HCT116 (cell line): ENCODE data around the gene LRRC51. TPM values are rescaled to one million over a fixed set of nuclear protein-coding genes. Genes with fewer than 3 reads are reported as not detected.

Experiments
- ATAC-seq: fragments of 200-7000 bp; cut with Tn5 transposase; 2 replicates; pipeline ENCODE4 v1.9.1; 2020; ENCODE audit warnings: mild to moderate bottlenecking, moderate library complexity
- BruUV-seq: library from RNA; stranded (reverse); fragments of 400-500 nt; replicated peaks from 2 replicates; lab custom pipeline; 2021; lab: Mats Ljungman, UMichigan
- CTCF ChIA-PET: fragments of 300-600 bp; sonication (Branson Sonifier 250); formaldehyde crosslinking; loops from one replicate; lab custom pipeline; 2021; ENCODE audit warnings: antibody characterized with exemption; lab: Charles Lee
- POLR2A ChIA-PET: fragments of 300-600, 350-600 bp; sonication (Branson Sonifier 250); formaldehyde crosslinking; loops from one replicate; lab custom pipeline; 2021; ENCODE audit warnings: antibody characterized with exemption; lab: Charles Lee
- RAD21 ChIA-PET, 2 experiments: fragments of 300-600 bp; sonication (Branson Sonifier 250); formaldehyde crosslinking; loops; one replicate each; lab custom pipeline; 2023; ENCODE audit warnings: low total read pairs in 2 of 2; ENCODE audit not compliant: uncharacterized antibody in 2 of 2, unreplicated experiment in 2 of 2, low non-redundant PET in 1 of 2; lab: Charles Lee
- DNase-seq: peaks from one replicate; pipeline ENCODE4 v3.0.0-alpha.2; 2010; ENCODE audit warnings: low read depth, low spot score
- H2AFZ ChIP-seq: fragments of 200-600 bp; shearing (Covaris generic), sonication (generic); 2 replicates; pipeline ENCODE4 v1.6.1; 2017; ENCODE audit warnings: low read depth, mixed run types, mixed read lengths, antibody characterized with exemption, low read length; ENCODE audit not compliant: poor library complexity, severe bottlenecking
- H3K27ac ChIP-seq: 2 replicates; pipeline ENCODE4 v1.5.1; 2012; ENCODE audit warnings: low read depth, low read length
- H3K27me3 ChIP-seq: fragments of 200-600 bp; sonication (generic); 2 replicates; pipeline ENCODE4 v1.6.1; 2016; ENCODE audit warnings: mixed run types, low read length, mixed read lengths; ENCODE audit not compliant: insufficient read depth
- H3K36me3 ChIP-seq, 2 experiments: fragments of 200-500 bp in 1 of 2; fragments of 200-600 bp in 1 of 2; sonication (Bioruptor generic) in 1 of 2; sonication (generic) in 1 of 2; 2 replicates each; pipeline versions ENCODE4 v1.5.1 to v1.6.1; 2014 to 2016; ENCODE audit warnings: low read length in 2 of 2, inconsistent platforms in 1 of 2, mixed read lengths in 1 of 2, mixed run types in 1 of 2; ENCODE audit not compliant: insufficient read depth in 2 of 2, control insufficient read depth in 1 of 2
- H3K4me1 ChIP-seq, 2 experiments: fragments of 200-600 bp in 1 of 2; sonication (generic) in 1 of 2; 2 replicates each; pipeline versions ENCODE4 v1.5.1 to v1.6.1; 2012 to 2017; ENCODE audit warnings: low read length in 2 of 2, inconsistent platforms in 1 of 2, mild to moderate bottlenecking in 1 of 2, mixed read lengths in 1 of 2, mixed run types in 1 of 2, moderate library complexity in 1 of 2; ENCODE audit not compliant: insufficient read depth in 2 of 2, control insufficient read depth in 1 of 2
- H3K4me2 ChIP-seq: fragments of 200-600 bp; sonication (generic); 2 replicates; pipeline ENCODE4 v1.6.1; 2017; ENCODE audit warnings: mixed run types, low read length, mixed read lengths
- H3K4me3 ChIP-seq, 2 experiments: fragments of 200-600 bp in 1 of 2; sonication (generic) in 1 of 2; replicated peaks in 1 of 2; 2 replicates each; pipeline ENCODE4 v1.5.1; 2011 to 2016; ENCODE audit warnings: low read length in 2 of 2, control low read depth in 1 of 2, low read depth in 1 of 2, mild to moderate bottlenecking in 1 of 2, mixed read lengths in 1 of 2, mixed run types in 1 of 2
- H3K79me2 ChIP-seq: fragments of 200-600 bp; sonication (generic); 2 replicates; pipeline ENCODE4 v1.6.1; 2017; ENCODE audit warnings: mild to moderate bottlenecking, mixed run types, low read length, moderate library complexity, mixed read lengths; ENCODE audit not compliant: insufficient read depth
- H3K9ac ChIP-seq: fragments of 200-600 bp; sonication (generic); 2 replicates; pipeline ENCODE4 v1.6.1; 2016; ENCODE audit warnings: low read length, mixed read lengths
- H3K9me2 ChIP-seq: fragments of 200-600 bp; sonication (generic), shearing (Covaris generic); 2 replicates; pipeline ENCODE4 v1.6.1; 2017; ENCODE audit warnings: mixed run types, mild to moderate bottlenecking, moderate library complexity; ENCODE audit not compliant: insufficient read depth
- H3K9me3 ChIP-seq, 2 experiments: fragments of 200-500 bp in 1 of 2; fragments of 200-600 bp in 1 of 2; sonication (Bioruptor generic) in 1 of 2; sonication (generic) in 1 of 2; 2 replicates each; pipeline ENCODE4 v1.6.1; 2014 to 2017; ENCODE audit warnings: low read length in 2 of 2, mixed read lengths in 2 of 2, inconsistent platforms in 1 of 2, low read depth in 1 of 2, mild to moderate bottlenecking in 1 of 2, mixed run types in 1 of 2, moderate library complexity in 1 of 2; ENCODE audit not compliant: control insufficient read depth in 1 of 2, insufficient read depth in 1 of 2
- H4K20me1 ChIP-seq: fragments of 200-600 bp; sonication (generic), shearing (Covaris generic); 2 replicates; pipeline ENCODE4 v1.6.1; 2017; ENCODE audit warnings: mixed run types, mild to moderate bottlenecking, moderate library complexity; ENCODE audit not compliant: insufficient read depth
- CEBPB ChIP-seq: IDR thresholded peaks from 2 replicates; pipeline ENCODE4 v1.6.1; 2012; ENCODE audit warnings: low read depth
- EGR1 ChIP-seq: IDR thresholded peaks from 2 replicates; pipeline ENCODE4 v1.6.1; 2012; ENCODE audit warnings: low read depth
- ELF1 ChIP-seq: IDR thresholded peaks from 2 replicates; pipeline ENCODE4 v1.6.1; 2012; ENCODE audit warnings: low read depth, borderline replicate concordance
- EZH2 ChIP-seq: fragments of 200-600 bp; sonication (generic); IDR thresholded peaks from 2 replicates; pipeline ENCODE4 v1.6.1; 2017; ENCODE audit warnings: antibody characterized with exemption, mixed run types
- FOSL1 ChIP-seq: IDR thresholded peaks from 2 replicates; pipeline ENCODE4 v1.6.1; 2012; ENCODE audit warnings: low read depth
- JUND ChIP-seq: IDR thresholded peaks from 2 replicates; pipeline ENCODE4 v1.6.1; 2012
- REST ChIP-seq: IDR thresholded peaks from 2 replicates; pipeline ENCODE4 v1.6.1; 2012; ENCODE audit warnings: low read depth
- SIN3A ChIP-seq: IDR thresholded peaks from 2 replicates; pipeline ENCODE4 v1.6.1; 2012; ENCODE audit warnings: low read depth
- SP1 ChIP-seq: IDR thresholded peaks from 2 replicates; pipeline ENCODE4 v1.6.1; 2012; ENCODE audit warnings: low read depth
- intact Hi-C: fragments of 100-400 bp; cut with micrococcal nuclease; formaldehyde crosslinking; loops from 2 replicates; pipeline ENCODE4 v1.10.0; 2022
- total RNA-seq: library from RNA; stranded (reverse); gene quantifications from one replicate; pipeline ENCODE4 v1.2.1, GENCODE V29; 2021; ENCODE audit not compliant: unreplicated experiment

Gene LRRC51
- total RNA-seq, 1 experiment from 2014 or later, result 10.8 TPM

- ChIA-PET RAD21 (interaction anchor here in 1 of 2 experiments (0.8 kb wide), 1 partner anchor 251 kb away, joined by 3 read pairs; no protein-coding TSS in a partner anchor), CTCF (interaction anchor here (0.8 to 2.2 kb wide), 3 partner anchors 14 to 395 kb away, joined by 3 to 10 read pairs (median 3); partner anchors contain the start of gene CLPB), POLR2A (no interaction called here)
- BruUV-seq, result no TSS peak
- DNase-seq, result no peak
- intact Hi-C loops, result no loop called here
- Histone ChIP-seq H3K9ac (no peak overlapping the region), H3K9me2 (no peaks in the 10 kb centered on the region), H3K27ac (peak overlapping the region; percentile 83; the same call in 1 of the 2 replicates), H3K27me3 (no peaks in the 10 kb centered on the region), H4K20me1 (no peaks in the 10 kb centered on the region), H3K4me3 (no peak overlapping the region), H3K4me2 (peak overlapping the region; percentile 81), H3K79me2 (peaks cover 90% of the 10 kb centered on the region), H3K9me3 (no peaks in the 10 kb centered on the region), H3K4me1 (peaks cover 24 to 53% of the 10 kb centered on the region in 2 experiments), H3K36me3 (peaks cover 0 to 2% of the 10 kb centered on the region in 2 experiments; a peak in 2 of 4 replicates), H2AFZ (no peak overlapping the region)
- no peak for ATAC-seq
- no peak for TF ChIP-seq CEBPB
- no peak for TF ChIP-seq JUND
- TF ChIP-seq EGR1, result no peak
- no peak for TF ChIP-seq SP1
- TF ChIP-seq FOSL1, result no peak
- TF ChIP-seq SIN3A, result no peak
- no peak for TF ChIP-seq EZH2
- no peak for TF ChIP-seq ELF1
- no peak for TF ChIP-seq REST
Measured at GRCh38 chr11:72039031-72039855, 41.4 kb upstream of the LRRC51 start.
